Lower lobe of right lung (tissue), 2 donors: ENCODE data around the gene ATP2B3. TPM values are rescaled to one million over a fixed set of nuclear protein-coding genes. Genes with fewer than 3 reads are reported as not detected.
A peak's percentile ranks its signal among the peaks of the same experiment; 100 is the strongest.

Source experiments
- ATAC-seq, 2 donors: fragments of 200-7000 bp; cut with Tn5 transposase; one replicate each; pipeline ENCODE4 v1.9.1; 2020 to 2022; ENCODE audit warnings: mild to moderate bottlenecking in 2 of 2, moderate library complexity in 2 of 2
- DNase-seq: peaks from one replicate; pipeline ENCODE4 v3.0.0-alpha.2; 2020
- H3K27ac ChIP-seq: fragments of 200-600 bp; one replicate; pipeline ENCODE4 v1.8.0; 2022
- H3K27me3 ChIP-seq: fragments of 200-600 bp; one replicate; pipeline ENCODE4 v1.8.0; 2022; ENCODE audit warnings: low read depth
- H3K36me3 ChIP-seq: fragments of 200-600 bp; one replicate; pipeline ENCODE4 v1.8.0; 2022; ENCODE audit warnings: mild to moderate bottlenecking
- H3K4me1 ChIP-seq: fragments of 200-600 bp; one replicate; pipeline ENCODE4 v1.8.0; 2022
- H3K4me3 ChIP-seq: fragments of 200-600 bp; one replicate; pipeline ENCODE4 v1.8.0; 2022; ENCODE audit warnings: mild to moderate bottlenecking
- H3K9me3 ChIP-seq: fragments of 200-600 bp; one replicate; pipeline ENCODE4 v1.8.0; 2022
- CTCF ChIP-seq: fragments of 200-600 bp; IDR thresholded peaks from one replicate; pipeline ENCODE4 v1.8.0; 2022; ENCODE audit warnings: antibody characterized with exemption, mild to moderate bottlenecking
- intact Hi-C: fragments of 100-400 bp; cut with DNase I; formaldehyde crosslinking; loops from one replicate; pipeline ENCODE4 v1.11.0; 2022
- total RNA-seq: library from RNA; stranded (reverse); fragmentation: NEBNext Ultra II Directional; extraction: Animal tissue kit (Norgen Biotek cat#: 25700); gene quantifications from one replicate; pipeline ENCODE4 v1.2.1, GENCODE V29; 2021
- donor health status: DM: no; HTN: yes; CAD: no; lungs with severe emphysema.

ATP2B3 gene
- total RNA-seq, 1 donor from 2014 or later, result not detected

- peak; percentile 3 for DNase-seq
- H3K27ac ChIP-seq, result no peak overlapping the region
- H3K4me1 ChIP-seq, result no peaks in the 10 kb centered on the region
- H3K4me3 ChIP-seq, result no peak overlapping the region
- intact Hi-C loops, result no loop called here
- H3K36me3 ChIP-seq, result no peaks in the 10 kb centered on the region
- H3K27me3 ChIP-seq, result no peaks in the 10 kb centered on the region
- ATAC-seq, result no peak
- H3K9me3 ChIP-seq, result no peaks in the 10 kb centered on the region
- no peak for TF ChIP-seq CTCF
These were observed 108.0 kb downstream of the ATP2B3 start for GRCh38 chrX:153625271-153626024.

- Histone ChIP-seq H3K9me3 (no peaks in the 10 kb centered on the region), H3K36me3 (no peaks in the 10 kb centered on the region), H3K27ac (no peak overlapping the region), H3K4me1 (no peaks in the 10 kb centered on the region), H3K27me3 (no peaks in the 10 kb centered on the region), H3K4me3 (no peak overlapping the region)
- intact Hi-C loops, result no loop called here
- no peak for TF ChIP-seq CTCF
- no peak for ATAC-seq
- no peak for DNase-seq
These were observed 108.7 kb downstream of the ATP2B3 start for GRCh38 chrX:153626025-153626633.

GRCh38 chrX:153626863-153627674, 109.6 kb downstream of the ATP2B3 start:
- Histone ChIP-seq H3K27me3 (no peaks in the 10 kb centered on the region), H3K4me3 (no peak overlapping the region), H3K36me3 (no peaks in the 10 kb centered on the region), H3K4me1 (no peaks in the 10 kb centered on the region), H3K27ac (no peak overlapping the region), H3K9me3 (no peaks in the 10 kb centered on the region)
- no peak for TF ChIP-seq CTCF
- ATAC-seq (peak in 1 of 2 donors; percentile 6), DNase-seq (peak; percentile 13)
- intact Hi-C loops, result no loop called here

DNA sequence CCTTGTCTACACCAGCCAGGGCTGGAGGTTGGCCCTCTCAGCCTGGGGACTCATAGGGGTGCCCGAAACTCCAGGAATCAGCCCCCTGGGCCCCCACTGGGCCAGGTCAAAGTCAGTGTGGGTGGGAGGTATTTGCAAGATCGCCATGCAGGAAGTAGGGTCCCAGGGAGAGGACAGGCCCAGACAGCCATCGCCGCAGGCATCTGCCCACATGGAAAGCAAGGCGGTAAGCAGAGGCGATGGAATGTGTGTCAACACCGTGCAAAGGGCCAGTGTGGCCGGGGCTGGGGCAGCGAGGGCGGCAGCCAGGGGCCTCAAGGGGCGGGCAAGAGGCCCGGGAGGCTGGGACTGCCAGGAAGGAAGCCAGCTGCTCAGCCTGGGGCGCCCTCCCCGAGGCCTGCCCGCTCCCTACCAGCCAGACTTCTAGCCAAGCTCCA, 110.3 kb downstream of the ATP2B3 start:
- Histone ChIP-seq H3K9me3 (no peaks in the 10 kb centered on the region), H3K4me1 (no peaks in the 10 kb centered on the region), H3K27ac (no peak overlapping the region), H3K36me3 (no peaks in the 10 kb centered on the region), H3K4me3 (no peak overlapping the region), H3K27me3 (no peaks in the 10 kb centered on the region)
- ATAC-seq, result peak; percentile 72 to 81
- DNase-seq, result peak; percentile 62
- TF ChIP-seq CTCF, result no peak
- intact Hi-C loops, result no loop called here

DNA sequence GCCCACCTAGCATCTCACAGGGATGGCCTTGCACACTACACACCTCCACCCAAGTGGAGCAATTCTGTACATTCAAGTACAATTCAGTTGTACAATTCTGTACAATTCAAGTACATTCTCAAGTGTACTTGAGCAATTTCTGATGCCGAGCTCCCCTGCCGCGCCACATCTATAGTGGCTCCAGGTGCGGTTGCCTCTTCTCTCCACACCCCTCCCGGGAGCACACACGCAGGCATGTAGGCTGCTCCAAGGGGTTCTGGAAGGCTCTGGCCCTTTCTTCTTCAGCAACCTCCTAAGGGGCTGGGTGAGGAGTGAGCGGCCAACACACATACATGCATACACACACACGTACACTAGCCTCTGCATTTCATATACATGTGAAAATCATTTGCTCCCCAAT, 110.7 kb downstream of the ATP2B3 start:
- H3K27me3 ChIP-seq, result no peaks in the 10 kb centered on the region
- no peaks in the 10 kb centered on the region for H3K4me1 ChIP-seq
- H3K4me3 ChIP-seq, result no peak overlapping the region
- ATAC-seq (peak; percentile 6 to 40), DNase-seq (peak; percentile 21)
- H3K27ac ChIP-seq, result no peak overlapping the region
- no peak for TF ChIP-seq CTCF
- intact Hi-C loops, result no loop called here
- no peaks in the 10 kb centered on the region for H3K36me3 ChIP-seq
- H3K9me3 ChIP-seq, result no peaks in the 10 kb centered on the region
